Activated CD8-positive, alpha-beta memory T cell treated with anti-CD3 and anti-CD28 coated beads for 24 hours (primary cell): ENCODE measurements around the gene ZNF438.
"Not testable (repeated sequence)": the region's sequence is repeated elsewhere in the genome, so short reads cannot be mapped to it uniquely, and the experiment has no call there.

Experiments used
- DNase-seq: peaks from one replicate; pipeline ENCODE4 v3.0.0-alpha.2; 2020

Gene ZNF438

GRCh38 chr10:30821261-30821993 is 210.2 kb downstream of the ZNF438 start:
- DNase-seq = no peak

GRCh38 chr10:30820261-30820991 is 211.2 kb downstream of the ZNF438 start:
- no peak for DNase-seq

GRCh38 chr10:30819341-30820181 is 212.1 kb downstream of the ZNF438 start:
- DNase-seq = no peak

GRCh38 chr10:30818854-30819253 is 212.8 kb downstream of the ZNF438 start:
- DNase-seq = no peak

GRCh38 chr10:30818010-30818660 is 213.5 kb downstream of the ZNF438 start:
- DNase-seq = no peak

GRCh38 chr10:30817541-30817940 is 214.1 kb downstream of the ZNF438 start:
- no peak for DNase-seq

- DNase-seq = no peak
Measured at GRCh38 chr10:30816820-30817171, 214.9 kb downstream of the ZNF438 start.

GRCh38 chr10:30816159-30816819 is 215.4 kb downstream of the ZNF438 start:
- DNase-seq = no peak

- DNase-seq = no peak
Measured at GRCh38 chr10:30813872-30814481, 217.7 kb downstream of the ZNF438 start.

- DNase-seq = no peak
Measured at GRCh38 chr10:30812018-30812851, 219.4 kb downstream of the ZNF438 start.

- no peak for DNase-seq
Measured at GRCh38 chr10:30811276-30812017, 220.2 kb downstream of the ZNF438 start.

GRCh38 chr10:30810416-30810815 is 221.2 kb downstream of the ZNF438 start:
- no peak for DNase-seq

- DNase-seq = no peak
Measured at GRCh38 chr10:30806850-30807249, 224.8 kb downstream of the ZNF438 start.

GRCh38 chr10:30805061-30805460 is 226.6 kb downstream of the ZNF438 start:
- no peak for DNase-seq

GRCh38 chr10:30804478-30805055 is 227.1 kb downstream of the ZNF438 start:
- no peak for DNase-seq

GRCh38 chr10:30803892-30804322 is 227.8 kb downstream of the ZNF438 start:
- no peak for DNase-seq

- no peak for DNase-seq
Measured at GRCh38 chr10:30803058-30803457, 228.6 kb downstream of the ZNF438 start.

GRCh38 chr10:30800368-30800767 is 231.3 kb downstream of the ZNF438 start:
- no peak for DNase-seq

- DNase-seq = no peak
Measured at GRCh38 chr10:30798646-30799185, 232.9 kb downstream of the ZNF438 start.

GRCh38 chr10:30795024-30795423 is 236.6 kb downstream of the ZNF438 start:
- DNase-seq = not testable (repeated sequence)
